SK-N-DZ (cell line): ENCODE results near the gene ST3GAL5. TPM values are rescaled to one million over a fixed set of nuclear protein-coding genes. Genes with fewer than 3 reads are reported as not detected.
"Not testable (repeated sequence)": the region's sequence is repeated elsewhere in the genome, so short reads cannot be mapped to it uniquely, and the experiment has no call there.

Experiments used
- DNase-seq: peaks from one replicate; pipeline ENCODE4 v3.0.0-alpha.2; 2015; ENCODE audit warnings: low spot score
- polyA plus RNA-seq, 2 experiments: library from polyadenylated mRNA; depleted of rRNA; stranded (reverse); fragments of >200 nt; gene quantifications; 2 replicates each; pipeline ENCODE4 v1.2.3, GENCODE V29; 2014

Gene ST3GAL5
- 8.6 and 10.6 TPM in 2 replicates for polyA plus RNA-seq (2014; cell fraction: cytosol; rRNA removed)
- 4.1 and 8.4 TPM in 2 replicates for polyA plus RNA-seq (2014; cell fraction: nucleus; rRNA removed)

- DNase-seq = peak; percentile 82
Observed at GRCh38 chr2:85888684-85889626, at the start of gene ST3GAL5. TSS of gene ST3GAL5 (minus strand) at chr2:85888990. CDS start at chr2:85888905, 85 bp downstream.

- DNase-seq = no peak
Observed at GRCh38 chr2:85938456-85938855, 49.7 kb upstream of the ST3GAL5 start.

- DNase-seq = no peak
Observed at GRCh38 chr2:85937069-85937439, 48.3 kb upstream of the ST3GAL5 start.

GRCh38 chr2:85936421-85937068, 47.8 kb upstream of the ST3GAL5 start:
- no peak for DNase-seq

- peak; percentile 12 for DNase-seq
Observed at GRCh38 chr2:85935746-85936208, 47.0 kb upstream of the ST3GAL5 start.

GRCh38 chr2:85935170-85935745, 46.5 kb upstream of the ST3GAL5 start:
- DNase-seq = no peak

GRCh38 chr2:85933753-85934594, 45.2 kb upstream of the ST3GAL5 start:
- DNase-seq = no peak

- DNase-seq = not testable (repeated sequence)
Observed at GRCh38 chr2:85931151-85931550, 42.4 kb upstream of the ST3GAL5 start.

- no peak for DNase-seq
Observed at GRCh38 chr2:85930129-85931124, 41.6 kb upstream of the ST3GAL5 start.

- DNase-seq = no peak
Observed at GRCh38 chr2:85929096-85930050, 40.6 kb upstream of the ST3GAL5 start.

- no peak for DNase-seq
Observed at GRCh38 chr2:85926931-85927661, 38.3 kb upstream of the ST3GAL5 start.

- DNase-seq = no peak
Observed at GRCh38 chr2:85926526-85926925, 37.7 kb upstream of the ST3GAL5 start.

- no peak for DNase-seq
Observed at GRCh38 chr2:85925216-85925671, 36.5 kb upstream of the ST3GAL5 start.

GRCh38 chr2:85924522-85924921, 35.7 kb upstream of the ST3GAL5 start:
- DNase-seq = no peak

- DNase-seq = no peak
Observed at GRCh38 chr2:85922199-85922598, 33.4 kb upstream of the ST3GAL5 start.

GRCh38 chr2:85921659-85922058, 32.9 kb upstream of the ST3GAL5 start:
- no peak for DNase-seq

GRCh38 chr2:85920810-85921545, 32.2 kb upstream of the ST3GAL5 start:
- no peak for DNase-seq
